Keratinocyte (primary cell): ENCODE results near the gene COQ4. TPM values are rescaled to one million over a fixed set of nuclear protein-coding genes. Genes with fewer than 3 reads are reported as not detected.
A peak's percentile ranks its signal among the peaks of the same experiment; 100 is the strongest.

Source experiments
- DNase-seq: peaks from one replicate; pipeline ENCODE4 v3.0.0-alpha.2; 2011; ENCODE audit warnings: low read depth, missing footprints, low spot score
- FAIRE-seq: peaks from 2 replicates; lab custom pipeline; 2011; peaks lifted over from hg19 to GRCh38; lab: Jason Lieb, UNC
- H2AFZ ChIP-seq: 2 replicates; pipeline ENCODE4 v1.6.0; 2012; ENCODE audit warnings: low read length, control low read depth, inconsistent platforms; ENCODE audit not compliant: control insufficient read depth
- H3K27ac ChIP-seq: 2 replicates; pipeline ENCODE4 v1.5.1; 2011; ENCODE audit warnings: low read length; ENCODE audit not compliant: control insufficient read depth, insufficient read depth
- H3K27me3 ChIP-seq: 3 replicates; pipeline ENCODE4 v1.6.0; 2011; ENCODE audit warnings: low read length; ENCODE audit not compliant: control insufficient read depth, insufficient read depth; ENCODE audit errors: extremely low read depth
- H3K36me3 ChIP-seq, 2 experiments: 2 replicates in 1 of 2; 3 replicates in 1 of 2; pipeline ENCODE4 v1.5.1; 2011; ENCODE audit warnings: low read length in 2 of 2, mild to moderate bottlenecking in 1 of 2; ENCODE audit not compliant: control insufficient read depth in 2 of 2, insufficient read depth in 2 of 2; ENCODE audit errors: extremely low read depth in 1 of 2
- H3K4me1 ChIP-seq: 3 replicates; pipeline ENCODE4 v1.5.1; 2011; ENCODE audit warnings: low read length; ENCODE audit not compliant: control insufficient read depth, insufficient read depth; ENCODE audit errors: extremely low read depth
- H3K4me2 ChIP-seq: 3 replicates; pipeline ENCODE4 v1.6.0; 2011; ENCODE audit warnings: low read depth, low read length; ENCODE audit not compliant: control insufficient read depth, insufficient read depth; ENCODE audit errors: extremely low read depth
- H3K4me3 ChIP-seq, 3 experiments: fragments of 200-600 bp in 1 of 3; sonication (generic) in 1 of 3; 2 replicates in 2 of 3; 3 replicates in 1 of 3; pipeline ENCODE4 v1.5.1; 2011 to 2016; ENCODE audit warnings: low read length in 3 of 3, mild to moderate bottlenecking in 3 of 3, control low read depth in 2 of 3, inconsistent platforms in 1 of 3, low read depth in 1 of 3, mixed read lengths in 1 of 3, mixed run types in 1 of 3, moderate library complexity in 1 of 3; ENCODE audit not compliant: control insufficient read depth in 2 of 3, insufficient read depth in 2 of 3; ENCODE audit errors: extremely low read depth in 1 of 3
- H3K79me2 ChIP-seq: 2 replicates; pipeline ENCODE4 v1.6.0; 2012; ENCODE audit warnings: low read length; ENCODE audit not compliant: control insufficient read depth, insufficient read depth
- H3K9ac ChIP-seq: 3 replicates; pipeline ENCODE4 v1.6.0; 2011; ENCODE audit warnings: low read length; ENCODE audit not compliant: control insufficient read depth, insufficient read depth; ENCODE audit errors: extremely low read depth
- H3K9me1 ChIP-seq: 3 replicates; pipeline ENCODE4 v1.6.0; 2011; ENCODE audit warnings: low read length; ENCODE audit not compliant: control insufficient read depth, insufficient read depth; ENCODE audit errors: extremely low read depth
- H3K9me3 ChIP-seq: 2 replicates; pipeline ENCODE4 v1.5.1; 2012; ENCODE audit warnings: low read depth, low read length; ENCODE audit not compliant: control insufficient read depth
- H4K20me1 ChIP-seq: 3 replicates; pipeline ENCODE4 v1.6.0; 2011; ENCODE audit warnings: low read length; ENCODE audit not compliant: control insufficient read depth, insufficient read depth; ENCODE audit errors: extremely low read depth
- CTCF ChIP-seq, 3 experiments: IDR thresholded peaks in 1 of 3; conservative IDR thresholded peaks in 1 of 3; optimal IDR thresholded peaks in 1 of 3; 2 replicates in 2 of 3; 3 replicates in 1 of 3; pipeline versions ENCODE3 to v1.5.1; 2011; ENCODE audit warnings: low read length in 3 of 3, mild to moderate bottlenecking in 3 of 3, moderate library complexity in 2 of 3, control low read depth in 1 of 3, inconsistent platforms in 1 of 3; ENCODE audit not compliant: insufficient read depth in 2 of 3; ENCODE audit errors: extremely low read depth in 1 of 3
- EZH2 ChIP-seq: IDR thresholded peaks from one replicate; pipeline ENCODE4 v1.6.1; 2012; ENCODE audit warnings: inconsistent platforms, mild to moderate bottlenecking, low read length, moderate library complexity
- dilution Hi-C: fragments of 300-500 bp; cut with MboI; formaldehyde crosslinking; loops from one replicate; pipeline ENCODE4 v1.7.0; 2020; ENCODE audit warnings: low sequenced_read_pairs; ENCODE audit not compliant: extremely low pct_ligation_motif_present
- polyA plus RNA-seq, 5 experiments: library from polyadenylated mRNA; depleted of rRNA in 3 of 5; stranded (reverse) in 3 of 5; stranded (forward) in 1 of 5; unstranded in 1 of 5; fragments of >200 nt; gene quantifications; 1 replicate in 1 of 5; 2 replicates in 3 of 5; 3 replicates in 1 of 5; pipeline versions ENCODE4 v1.2.1 to v1.2.3, GENCODE V29; 2011 to 2012; ENCODE audit warnings: missing spikeins in 2 of 5, low read depth in 1 of 5, low replicate concordance in 1 of 5

The COQ4 gene
- polyA plus RNA-seq, 1 donor (not counting 4 experiments of a cell fraction or from before 2014, with no cell fraction given): 32.6 TPM

GRCh38 chr9:128369024-128369706 is 46.5 kb downstream of the COQ4 start:
- no peak for FAIRE-seq
- peaks cover 21% of the 10 kb centered on the region for H3K4me1 ChIP-seq

GRCh38 chr9:128370367-128370751 is 47.7 kb downstream of the COQ4 start:
- peaks cover 13% of the 10 kb centered on the region for H3K4me1 ChIP-seq
- H3K36me3 ChIP-seq: peaks cover 4% of the 10 kb centered on the region in 2 experiments
- H2AFZ ChIP-seq: peak overlapping the region; percentile 93
- FAIRE-seq (no peak), DNase-seq (no peak)
- peak in 2 of 3 experiments; percentile 4 to 8 for TF ChIP-seq CTCF (optimal IDR thresholded peaks at IDR 0.05 in 1 of 3, IDR thresholded peaks at IDR 0.05 in 1 of 3, conservative IDR thresholded peaks at IDR 0.05 in 1 of 3; ENCODE audit: extremely low read depth in 1 of 3, insufficient read depth in 2 of 3, low read length in 3 of 3)
- no peak for TF ChIP-seq EZH2
- dilution Hi-C loops: no loop called here
- H3K4me3 ChIP-seq: peak overlapping the region; percentile 71 to 91 (median 76)
- H3K9ac ChIP-seq: peak overlapping the region; percentile 91
- no peaks in the 10 kb centered on the region for H4K20me1 ChIP-seq
- H3K9me3 ChIP-seq: no peaks in the 10 kb centered on the region
- H3K9me1 ChIP-seq: peaks cover 2% of the 10 kb centered on the region
- peak overlapping the region; percentile 63 for H3K27ac ChIP-seq
- H3K79me2 ChIP-seq: peaks cover 40% of the 10 kb centered on the region
- peak overlapping the region; percentile 90 for H3K4me2 ChIP-seq
- H3K27me3 ChIP-seq: no peaks in the 10 kb centered on the region

More at GRCh38 chr9:128369024-128369706, 46.5 kb downstream of the COQ4 start:
- H3K27me3 ChIP-seq: no peaks in the 10 kb centered on the region
- TF ChIP-seq CTCF (optimal IDR thresholded peaks at IDR 0.05 in 1 of 3, IDR thresholded peaks at IDR 0.05 in 1 of 3, conservative IDR thresholded peaks at IDR 0.05 in 1 of 3; ENCODE audit: extremely low read depth in 1 of 3, insufficient read depth in 2 of 3, low read length in 3 of 3) (no peak), EZH2 (no peak)
- no peak overlapping the region for H2AFZ ChIP-seq
- no peak overlapping the region for H3K4me3 ChIP-seq
- no peak overlapping the region for H3K27ac ChIP-seq
- dilution Hi-C loops: no loop called here
- H3K4me2 ChIP-seq: no peak overlapping the region
- H3K79me2 ChIP-seq: peaks cover 29% of the 10 kb centered on the region
- no peaks in the 10 kb centered on the region for H4K20me1 ChIP-seq
- H3K9me1 ChIP-seq: peaks cover 2% of the 10 kb centered on the region
- H3K9me3 ChIP-seq: no peaks in the 10 kb centered on the region
- H3K36me3 ChIP-seq: peaks cover 0 to under 1% of the 10 kb centered on the region in 2 experiments
- no peak for DNase-seq
- H3K9ac ChIP-seq: no peak overlapping the region
